Keratinocyte (primary cell): ENCODE results near the gene RFC2. TPM values are rescaled to one million over a fixed set of nuclear protein-coding genes. Genes with fewer than 3 reads are reported as not detected.

Source experiments
- DNase-seq: peaks from one replicate; pipeline ENCODE4 v3.0.0-alpha.2; 2011; ENCODE audit warnings: low read depth, missing footprints, low spot score
- FAIRE-seq: peaks from 2 replicates; lab custom pipeline; 2011; peaks lifted over from hg19 to GRCh38; lab: Jason Lieb, UNC
- H2AFZ ChIP-seq: 2 replicates; pipeline ENCODE4 v1.6.0; 2012; ENCODE audit warnings: low read length, control low read depth, inconsistent platforms; ENCODE audit not compliant: control insufficient read depth
- H3K27ac ChIP-seq: 2 replicates; pipeline ENCODE4 v1.5.1; 2011; ENCODE audit warnings: low read length; ENCODE audit not compliant: control insufficient read depth, insufficient read depth
- H3K27me3 ChIP-seq: 3 replicates; pipeline ENCODE4 v1.6.0; 2011; ENCODE audit warnings: low read length; ENCODE audit not compliant: control insufficient read depth, insufficient read depth; ENCODE audit errors: extremely low read depth
- H3K36me3 ChIP-seq, 2 experiments: 2 replicates in 1 of 2; 3 replicates in 1 of 2; pipeline ENCODE4 v1.5.1; 2011; ENCODE audit warnings: low read length in 2 of 2, mild to moderate bottlenecking in 1 of 2; ENCODE audit not compliant: control insufficient read depth in 2 of 2, insufficient read depth in 2 of 2; ENCODE audit errors: extremely low read depth in 1 of 2
- H3K4me1 ChIP-seq: 3 replicates; pipeline ENCODE4 v1.5.1; 2011; ENCODE audit warnings: low read length; ENCODE audit not compliant: control insufficient read depth, insufficient read depth; ENCODE audit errors: extremely low read depth
- H3K4me2 ChIP-seq: 3 replicates; pipeline ENCODE4 v1.6.0; 2011; ENCODE audit warnings: low read depth, low read length; ENCODE audit not compliant: control insufficient read depth, insufficient read depth; ENCODE audit errors: extremely low read depth
- H3K4me3 ChIP-seq, 3 experiments: fragments of 200-600 bp in 1 of 3; sonication (generic) in 1 of 3; 2 replicates in 2 of 3; 3 replicates in 1 of 3; pipeline ENCODE4 v1.5.1; 2011 to 2016; ENCODE audit warnings: low read length in 3 of 3, mild to moderate bottlenecking in 3 of 3, control low read depth in 2 of 3, inconsistent platforms in 1 of 3, low read depth in 1 of 3, mixed read lengths in 1 of 3, mixed run types in 1 of 3, moderate library complexity in 1 of 3; ENCODE audit not compliant: control insufficient read depth in 2 of 3, insufficient read depth in 2 of 3; ENCODE audit errors: extremely low read depth in 1 of 3
- H3K79me2 ChIP-seq: 2 replicates; pipeline ENCODE4 v1.6.0; 2012; ENCODE audit warnings: low read length; ENCODE audit not compliant: control insufficient read depth, insufficient read depth
- H3K9ac ChIP-seq: 3 replicates; pipeline ENCODE4 v1.6.0; 2011; ENCODE audit warnings: low read length; ENCODE audit not compliant: control insufficient read depth, insufficient read depth; ENCODE audit errors: extremely low read depth
- H3K9me1 ChIP-seq: 3 replicates; pipeline ENCODE4 v1.6.0; 2011; ENCODE audit warnings: low read length; ENCODE audit not compliant: control insufficient read depth, insufficient read depth; ENCODE audit errors: extremely low read depth
- H3K9me3 ChIP-seq: 2 replicates; pipeline ENCODE4 v1.5.1; 2012; ENCODE audit warnings: low read depth, low read length; ENCODE audit not compliant: control insufficient read depth
- H4K20me1 ChIP-seq: 3 replicates; pipeline ENCODE4 v1.6.0; 2011; ENCODE audit warnings: low read length; ENCODE audit not compliant: control insufficient read depth, insufficient read depth; ENCODE audit errors: extremely low read depth
- CTCF ChIP-seq, 3 experiments: IDR thresholded peaks in 1 of 3; conservative IDR thresholded peaks in 1 of 3; optimal IDR thresholded peaks in 1 of 3; 2 replicates in 2 of 3; 3 replicates in 1 of 3; pipeline versions ENCODE3 to v1.5.1; 2011; ENCODE audit warnings: low read length in 3 of 3, mild to moderate bottlenecking in 3 of 3, moderate library complexity in 2 of 3, control low read depth in 1 of 3, inconsistent platforms in 1 of 3; ENCODE audit not compliant: insufficient read depth in 2 of 3; ENCODE audit errors: extremely low read depth in 1 of 3
- EZH2 ChIP-seq: IDR thresholded peaks from one replicate; pipeline ENCODE4 v1.6.1; 2012; ENCODE audit warnings: inconsistent platforms, mild to moderate bottlenecking, low read length, moderate library complexity
- dilution Hi-C: fragments of 300-500 bp; cut with MboI; formaldehyde crosslinking; loops from one replicate; pipeline ENCODE4 v1.7.0; 2020; ENCODE audit warnings: low sequenced_read_pairs; ENCODE audit not compliant: extremely low pct_ligation_motif_present
- polyA plus RNA-seq, 5 experiments: library from polyadenylated mRNA; depleted of rRNA in 3 of 5; stranded (reverse) in 3 of 5; stranded (forward) in 1 of 5; unstranded in 1 of 5; fragments of >200 nt; gene quantifications; 1 replicate in 1 of 5; 2 replicates in 3 of 5; 3 replicates in 1 of 5; pipeline versions ENCODE4 v1.2.1 to v1.2.3, GENCODE V29; 2011 to 2012; ENCODE audit warnings: missing spikeins in 2 of 5, low read depth in 1 of 5, low replicate concordance in 1 of 5

RFC2 gene
- polyA plus RNA-seq, 1 donor (not counting 4 experiments of a cell fraction or from before 2014, with no cell fraction given) = 24.7 TPM

- no peak overlapping the region for H3K27ac ChIP-seq
- H3K4me3 ChIP-seq = no peak overlapping the region
- H2AFZ ChIP-seq = no peak overlapping the region
- DNase-seq (no peak), FAIRE-seq (no peak)
- H4K20me1 ChIP-seq = peaks cover 5% of the 10 kb centered on the region
- H3K9me1 ChIP-seq = no peaks in the 10 kb centered on the region
- H3K36me3 ChIP-seq = peaks cover 42 to 52% of the 10 kb centered on the region in 2 experiments
- H3K4me2 ChIP-seq = no peak overlapping the region
- H3K9ac ChIP-seq = no peak overlapping the region
- dilution Hi-C loops = no loop called here
- H3K4me1 ChIP-seq = no peaks in the 10 kb centered on the region
- H3K9me3 ChIP-seq = no peaks in the 10 kb centered on the region
- peaks cover 36% of the 10 kb centered on the region for H3K79me2 ChIP-seq
- no peak for TF ChIP-seq CTCF (optimal IDR thresholded peaks at IDR 0.05 in 1 of 3, IDR thresholded peaks at IDR 0.05 in 1 of 3, conservative IDR thresholded peaks at IDR 0.05 in 1 of 3; ENCODE audit: extremely low read depth in 1 of 3, insufficient read depth in 2 of 3, low read length in 3 of 3)
- TF ChIP-seq EZH2 = no peak
- H3K27me3 ChIP-seq = no peaks in the 10 kb centered on the region
Measured at GRCh38 chr7:74193913-74194312, 60.3 kb downstream of the RFC2 start.

DNA sequence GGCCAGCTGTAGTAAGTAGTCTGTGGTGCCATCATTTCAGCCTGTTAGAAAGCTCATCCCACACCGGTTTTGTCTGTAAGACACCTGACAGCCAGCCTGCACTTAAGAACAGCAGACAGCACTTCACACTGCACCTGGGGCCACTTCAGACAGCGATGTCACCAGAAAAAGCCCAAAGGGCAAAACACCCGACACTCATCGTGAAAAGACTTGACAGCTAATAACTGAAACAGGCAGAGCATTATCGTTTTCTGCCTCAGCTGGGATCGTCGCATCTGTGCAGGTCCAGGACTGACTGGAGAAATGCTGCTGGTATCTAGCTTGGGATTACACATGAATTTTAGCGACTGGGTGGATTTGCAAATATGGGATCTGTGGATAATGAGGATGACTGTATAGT lies 61.1 kb downstream of the RFC2 start:
- Histone ChIP-seq H2AFZ (no peak overlapping the region), H3K79me2 (peaks cover 44% of the 10 kb centered on the region), H3K27ac (no peak overlapping the region), H4K20me1 (peaks cover 14% of the 10 kb centered on the region), H3K27me3 (no peaks in the 10 kb centered on the region), H3K9me3 (no peaks in the 10 kb centered on the region), H3K4me3 (no peak overlapping the region), H3K4me1 (no peaks in the 10 kb centered on the region), H3K9ac (no peak overlapping the region), H3K9me1 (no peaks in the 10 kb centered on the region), H3K36me3 (peaks cover 47 to 59% of the 10 kb centered on the region in 2 experiments), H3K4me2 (no peak overlapping the region)
- DNase-seq (no peak), FAIRE-seq (no peak)
- dilution Hi-C loops = no loop called here
- TF ChIP-seq CTCF (optimal IDR thresholded peaks at IDR 0.05 in 1 of 3, IDR thresholded peaks at IDR 0.05 in 1 of 3, conservative IDR thresholded peaks at IDR 0.05 in 1 of 3; ENCODE audit: extremely low read depth in 1 of 3, insufficient read depth in 2 of 3, low read length in 3 of 3) = no peak
- no peak for TF ChIP-seq EZH2
